GM12891 (cell line): ENCODE measurements around the gene AHDC1.

ENCODE experiments used
- POLR2A ChIP-seq: IDR thresholded peaks from 2 replicates; pipeline ENCODE4 v1.6.1; 2011; ENCODE audit warnings: low read depth, low read length, control low read depth
- POLR2AphosphoS5 ChIP-seq: IDR thresholded peaks from 2 replicates; pipeline ENCODE4 v1.6.1; 2011; ENCODE audit warnings: low read depth, low read length, control low read depth
- TAF1 ChIP-seq: IDR thresholded peaks from 2 replicates; pipeline ENCODE4 v1.6.1; 2011; ENCODE audit warnings: low read depth, low read length, control low read depth

DNA sequence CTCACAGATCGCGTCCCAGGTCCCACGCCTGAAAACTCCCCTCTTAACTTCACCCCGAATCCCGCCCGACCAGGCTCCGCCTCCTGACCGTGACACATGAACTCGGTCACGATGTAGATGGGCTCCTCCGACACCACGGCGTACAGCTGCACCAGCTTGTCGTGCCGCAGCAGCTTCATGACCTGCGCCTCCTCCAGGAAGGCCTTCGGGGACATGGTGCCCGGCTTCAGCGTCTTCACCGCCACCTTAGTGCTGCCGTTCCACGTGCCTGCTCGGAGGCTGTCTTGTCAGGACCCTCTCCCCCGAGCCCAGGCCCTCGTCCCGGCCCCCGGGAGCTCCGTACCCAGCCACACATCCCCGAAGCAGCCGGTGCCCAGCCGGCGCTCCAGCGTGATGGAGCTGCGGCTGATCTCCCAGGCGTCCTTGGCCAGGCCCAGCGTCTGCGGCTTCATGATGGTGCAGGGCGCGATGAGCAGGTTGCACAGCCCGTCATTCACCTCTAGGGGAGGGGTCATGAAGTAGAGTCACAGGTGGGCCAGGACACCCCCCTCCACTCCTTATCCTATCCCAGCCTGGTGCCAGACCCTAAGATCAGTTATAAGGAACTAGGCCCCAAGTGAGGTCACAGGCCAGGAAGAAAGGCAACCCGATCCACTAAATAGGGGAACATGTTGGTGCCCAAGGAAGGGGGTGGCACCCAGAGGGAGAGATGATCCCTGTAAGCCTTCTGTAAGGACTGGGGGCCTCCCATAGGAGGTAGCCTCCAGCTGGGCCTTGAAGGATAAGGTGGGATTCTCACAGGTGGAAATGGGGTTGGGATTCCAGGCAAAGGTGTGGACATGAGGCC lies 11.6 kb upstream of the AHDC1 start:
- no peak for TF ChIP-seq POLR2A
- no peak for TF ChIP-seq TAF1
- TF ChIP-seq POLR2AphosphoS5, result no peak
